ENCODE measurements around the gene ABCA10.

GRCh38 chr17:69150333-69150732 lies 78.3 kb downstream of the ABCA10 start:
- TF ChIP-seq TBP (IDR thresholded peaks at IDR 0.05; ENCODE audit: low read depth, low read length) (no peak), TAF1 (IDR thresholded peaks at IDR 0.05; ENCODE audit: low read depth, low read length) (no peak), ASH2L (IDR thresholded peaks at IDR 0.05; ENCODE audit: low read length) (no peak), POLR2AphosphoS5 (IDR thresholded peaks at IDR 0.05; ENCODE audit: low read depth, low read length) (no peak), MAX (IDR thresholded peaks at IDR 0.05) (no peak), CHD2 (IDR thresholded peaks at IDR 0.05; ENCODE audit: low read length) (no peak), EGR1 (IDR thresholded peaks at IDR 0.05; ENCODE audit: borderline replicate concordance, low read depth, low read length) (no peak), CEBPB (IDR thresholded peaks at IDR 0.05; ENCODE audit: low read depth, low read length) (no peak), JUN (IDR thresholded peaks at IDR 0.05; ENCODE audit: low read depth, low read length) (no peak), GABPA (IDR thresholded peaks at IDR 0.05; ENCODE audit: borderline replicate concordance, insufficient read depth, low read length) (no peak), FOSL1 (IDR thresholded peaks at IDR 0.05; ENCODE audit: insufficient read depth, low read depth, low read length) (no peak)
- TF ChIP-seq, protein P1, sequence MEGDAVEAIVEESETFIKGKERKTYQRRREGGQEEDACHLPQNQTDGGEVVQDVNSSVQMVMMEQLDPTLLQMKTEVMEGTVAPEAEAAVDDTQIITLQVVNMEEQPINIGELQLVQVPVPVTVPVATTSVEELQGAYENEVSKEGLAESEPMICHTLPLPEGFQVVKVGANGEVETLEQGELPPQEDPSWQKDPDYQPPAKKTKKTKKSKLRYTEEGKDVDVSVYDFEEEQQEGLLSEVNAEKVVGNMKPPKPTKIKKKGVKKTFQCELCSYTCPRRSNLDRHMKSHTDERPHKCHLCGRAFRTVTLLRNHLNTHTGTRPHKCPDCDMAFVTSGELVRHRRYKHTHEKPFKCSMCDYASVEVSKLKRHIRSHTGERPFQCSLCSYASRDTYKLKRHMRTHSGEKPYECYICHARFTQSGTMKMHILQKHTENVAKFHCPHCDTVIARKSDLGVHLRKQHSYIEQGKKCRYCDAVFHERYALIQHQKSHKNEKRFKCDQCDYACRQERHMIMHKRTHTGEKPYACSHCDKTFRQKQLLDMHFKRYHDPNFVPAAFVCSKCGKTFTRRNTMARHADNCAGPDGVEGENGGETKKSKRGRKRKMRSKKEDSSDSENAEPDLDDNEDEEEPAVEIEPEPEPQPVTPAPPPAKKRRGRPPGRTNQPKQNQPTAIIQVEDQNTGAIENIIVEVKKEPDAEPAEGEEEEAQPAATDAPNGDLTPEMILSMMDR (IDR thresholded peaks at IDR 0.05; ENCODE audit: control extremely low read depth in 1 of 3, insufficient read depth in 1 of 3, low read depth in 1 of 3, low read length in 3 of 3): no peak
